CD4-positive, alpha-beta T cell treated with Interferon alpha-2 for 1 hour (primary cell): ENCODE measurements around the gene OR13J1.
"Not testable (repeated sequence)": the region's sequence is repeated elsewhere in the genome, so short reads cannot be mapped to it uniquely, and the experiment has no call there.

Experiments used
- DNase-seq, 2 donors: peaks; one replicate each; pipeline ENCODE4 v3.0.0-alpha.2; 2020 to 2022

Gene OR13J1, protein sequence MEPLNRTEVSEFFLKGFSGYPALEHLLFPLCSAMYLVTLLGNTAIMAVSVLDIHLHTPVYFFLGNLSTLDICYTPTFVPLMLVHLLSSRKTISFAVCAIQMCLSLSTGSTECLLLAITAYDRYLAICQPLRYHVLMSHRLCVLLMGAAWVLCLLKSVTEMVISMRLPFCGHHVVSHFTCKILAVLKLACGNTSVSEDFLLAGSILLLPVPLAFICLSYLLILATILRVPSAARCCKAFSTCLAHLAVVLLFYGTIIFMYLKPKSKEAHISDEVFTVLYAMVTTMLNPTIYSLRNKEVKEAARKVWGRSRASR

DNA sequence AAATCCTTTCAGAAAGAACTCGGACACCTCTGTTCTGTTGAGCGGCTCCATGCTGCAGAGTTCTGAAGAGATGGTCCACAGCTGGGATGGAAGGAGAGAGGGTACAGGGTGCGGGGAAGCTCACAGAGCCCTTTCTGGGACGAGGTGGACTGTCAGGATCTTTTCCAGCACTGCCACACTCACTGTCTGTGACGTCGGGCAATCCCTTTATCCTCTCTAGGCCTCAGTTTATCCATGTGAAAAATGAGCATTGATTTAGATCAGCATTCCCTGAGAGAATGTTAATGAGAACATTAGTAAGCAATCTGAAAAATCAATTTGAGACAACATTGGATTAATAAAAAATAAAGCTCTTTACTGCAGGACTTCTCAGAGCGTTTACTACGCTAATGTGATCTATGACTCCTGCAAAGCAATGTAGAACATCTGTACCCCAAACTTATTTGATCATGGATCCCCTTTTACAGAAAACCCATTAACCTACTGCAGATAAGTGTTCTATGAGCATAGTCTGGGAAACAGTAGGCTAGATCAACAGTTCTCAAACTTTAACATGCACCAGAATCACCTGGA, at the start of gene OR13J1:
OR13J1 (minus strand) TSS at position 51 of the 573 bp plus-strand sequence; CDS start at position 51, 0 bp downstream.
- DNase-seq = no peak

DNA sequence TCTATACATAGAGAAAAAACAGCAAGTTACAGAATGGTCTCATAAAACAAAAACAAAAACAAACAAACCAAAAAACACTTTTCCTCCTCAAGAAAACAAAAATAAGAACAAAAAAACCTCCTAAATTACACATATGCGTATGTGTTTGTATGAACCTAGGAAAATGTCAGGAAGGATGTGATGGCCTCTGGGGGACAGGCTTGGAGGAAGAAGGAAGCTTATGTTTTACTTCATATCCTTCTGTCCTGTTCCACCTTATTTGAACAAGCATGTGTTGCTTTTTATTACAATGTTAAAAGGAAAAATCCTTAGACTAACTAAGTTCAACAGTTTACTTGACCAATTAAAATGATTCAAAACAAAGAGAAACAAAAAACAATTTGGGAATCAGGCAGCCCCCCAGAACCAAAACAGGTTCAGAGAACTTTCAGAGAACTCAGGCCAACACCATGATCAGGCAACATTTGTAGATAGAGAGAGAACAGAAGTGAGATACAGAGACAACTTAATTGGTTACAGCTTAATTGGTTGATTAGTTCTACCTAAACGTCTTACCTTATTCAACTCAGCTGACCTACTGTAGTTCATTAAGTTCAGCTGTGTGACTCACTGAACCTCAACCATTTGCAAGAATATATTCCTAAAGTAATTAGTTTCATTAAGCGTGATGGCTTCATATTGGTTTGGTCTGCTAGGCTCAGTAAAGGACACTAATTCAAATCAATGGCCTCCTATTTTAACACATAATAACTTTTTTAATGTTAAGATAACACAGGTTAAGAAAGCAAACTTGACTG, 49.2 kb upstream of the OR13J1 start:
- no peak for DNase-seq

DNA sequence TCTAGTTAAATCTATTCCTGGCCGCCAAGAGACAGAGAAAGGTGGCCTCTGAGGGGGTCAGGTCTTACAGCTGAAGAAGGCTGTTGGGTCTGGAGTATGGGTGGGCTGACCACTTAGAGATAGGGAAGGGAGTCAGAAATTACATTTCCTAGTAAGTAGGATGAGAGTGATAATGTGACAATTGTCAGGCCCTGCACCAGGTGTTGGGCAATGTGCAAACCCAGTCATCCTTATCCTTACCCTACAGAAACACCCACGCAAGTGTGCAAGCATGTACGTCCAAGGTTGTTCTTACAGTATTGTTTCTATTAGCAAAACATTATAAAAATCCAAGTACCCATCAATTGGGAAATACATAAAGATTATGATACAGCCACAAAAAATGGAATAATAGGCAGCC, 48.6 kb upstream of the OR13J1 start:
- no peak for DNase-seq

DNA sequence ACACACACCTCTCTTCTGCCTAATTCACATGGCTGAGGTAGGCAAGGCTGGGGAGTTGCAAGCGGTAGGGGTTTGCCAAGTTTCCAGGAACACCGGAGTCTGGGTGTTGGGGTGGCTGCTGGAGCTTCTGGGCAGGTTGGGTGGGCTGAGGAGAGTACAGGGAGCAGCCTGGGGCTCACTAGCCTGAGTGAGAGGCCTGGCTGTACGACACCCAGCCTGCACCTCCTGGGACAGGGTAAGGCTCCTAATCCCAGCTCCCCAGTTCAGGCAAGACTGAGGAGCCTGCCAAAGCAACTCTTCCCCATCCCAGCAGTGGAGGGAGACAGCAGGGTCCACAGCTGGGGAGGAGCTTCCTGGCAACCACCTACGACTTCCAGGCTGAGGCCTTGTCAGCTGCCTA, 47.1 kb upstream of the OR13J1 start:
- DNase-seq = no peak

DNA sequence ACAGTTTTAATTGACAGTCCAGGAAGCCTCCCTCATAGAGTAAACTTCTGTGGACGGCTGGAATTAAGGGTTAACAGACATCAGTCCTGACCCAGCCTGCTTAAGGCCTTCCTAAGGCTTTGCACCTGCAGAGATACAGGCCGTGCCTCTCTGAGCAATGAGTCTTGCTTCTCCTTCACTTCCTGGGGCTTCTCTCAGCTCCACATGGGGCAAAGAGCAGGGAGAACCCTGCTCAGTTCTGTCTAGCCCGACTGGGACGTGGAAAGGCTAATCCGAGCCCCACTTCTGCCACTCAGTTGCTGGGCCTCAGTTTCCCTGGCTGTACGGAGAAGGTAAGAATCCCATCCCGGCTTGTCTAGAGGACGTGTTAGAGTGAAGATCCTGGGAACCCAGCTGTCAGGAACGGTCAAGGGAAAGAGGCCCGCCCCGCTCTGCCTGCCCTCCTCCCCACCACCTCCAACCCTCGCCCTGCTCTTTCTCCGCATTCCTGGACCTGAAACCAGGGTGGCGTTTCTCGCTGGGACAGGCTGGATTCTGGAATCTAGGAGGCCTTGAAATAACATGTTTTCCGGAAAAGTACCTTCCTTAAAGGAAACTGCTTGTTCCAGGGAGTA, 45.6 kb upstream of the OR13J1 start:
- DNase-seq = no peak

DNA sequence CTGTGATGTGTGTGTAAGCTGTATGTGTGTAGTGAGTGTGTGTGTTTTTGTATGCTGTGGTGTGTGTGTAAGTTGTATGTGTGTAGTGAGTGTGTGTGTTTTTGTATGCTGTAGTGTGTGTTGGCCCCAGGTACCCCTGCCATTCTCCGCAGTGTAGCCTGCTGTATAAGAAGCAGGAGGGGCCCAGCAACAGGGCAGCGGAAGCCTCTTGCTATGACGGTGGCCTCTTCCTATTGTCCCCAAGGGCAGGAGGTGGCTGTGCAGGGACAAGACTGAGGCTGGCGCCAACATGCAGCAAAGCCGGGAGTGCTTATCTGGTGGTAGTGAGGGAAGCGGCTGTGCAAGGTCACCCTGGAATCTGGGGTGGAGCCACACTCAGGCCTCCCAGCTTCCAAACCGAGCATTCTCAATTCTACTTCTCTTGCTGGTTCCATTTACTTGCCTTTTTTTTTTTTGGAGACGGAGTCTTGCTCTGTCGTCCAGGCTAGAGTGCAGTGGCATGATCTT, 44.2 kb upstream of the OR13J1 start:
- peak; percentile 9 to 43 for DNase-seq

DNA sequence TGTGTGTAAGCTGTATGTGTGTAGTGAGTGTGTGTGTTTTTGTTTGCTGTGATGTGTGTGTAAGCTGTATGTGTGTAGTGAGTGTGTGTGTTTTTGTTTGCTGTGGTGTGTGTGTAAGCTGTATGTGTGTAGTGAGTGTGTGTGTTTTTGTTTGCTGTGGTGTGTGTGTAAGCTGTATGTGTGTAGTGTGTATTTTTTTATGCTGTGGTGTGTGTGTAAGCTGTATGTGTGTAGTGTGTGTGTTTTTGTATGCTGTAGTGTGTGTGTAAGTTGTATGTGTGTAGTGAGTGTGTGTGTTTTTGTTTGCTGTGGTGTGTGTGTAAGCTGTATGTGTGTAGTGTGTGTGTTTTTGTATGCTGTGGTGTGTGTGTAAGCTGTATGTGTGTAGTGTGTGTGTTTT, 43.2 kb upstream of the OR13J1 start:
- DNase-seq = not testable (repeated sequence)

DNA sequence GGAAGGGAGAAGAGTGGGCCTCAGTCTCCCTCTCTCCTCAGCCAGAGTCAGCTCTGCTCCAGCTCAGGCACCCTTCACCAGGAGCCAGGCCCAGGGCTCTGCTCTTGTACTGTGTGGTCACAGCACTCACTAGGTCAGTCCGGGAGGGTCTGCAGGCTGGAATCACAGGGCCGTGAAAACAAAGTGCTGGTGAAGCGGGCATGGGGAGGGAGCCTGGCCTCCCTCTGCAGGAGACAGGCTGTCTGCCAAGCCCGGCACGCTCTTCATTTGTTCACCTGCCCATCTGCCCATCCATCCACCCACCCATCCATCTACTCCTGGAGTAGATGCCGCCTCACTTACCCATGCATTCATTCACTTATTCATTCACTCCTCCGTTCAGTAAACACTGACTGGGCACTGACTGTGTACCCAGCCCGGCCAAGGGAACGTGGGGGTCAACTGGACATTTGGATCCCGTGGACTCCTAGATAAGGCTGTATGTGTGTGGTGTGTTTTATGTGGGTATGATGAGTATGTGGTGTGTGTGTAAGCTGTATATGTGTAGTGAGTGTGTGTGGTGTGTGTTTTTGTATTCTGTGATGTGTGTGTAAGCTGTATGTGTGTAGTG, 42.7 kb upstream of the OR13J1 start:
- no peak for DNase-seq

DNA sequence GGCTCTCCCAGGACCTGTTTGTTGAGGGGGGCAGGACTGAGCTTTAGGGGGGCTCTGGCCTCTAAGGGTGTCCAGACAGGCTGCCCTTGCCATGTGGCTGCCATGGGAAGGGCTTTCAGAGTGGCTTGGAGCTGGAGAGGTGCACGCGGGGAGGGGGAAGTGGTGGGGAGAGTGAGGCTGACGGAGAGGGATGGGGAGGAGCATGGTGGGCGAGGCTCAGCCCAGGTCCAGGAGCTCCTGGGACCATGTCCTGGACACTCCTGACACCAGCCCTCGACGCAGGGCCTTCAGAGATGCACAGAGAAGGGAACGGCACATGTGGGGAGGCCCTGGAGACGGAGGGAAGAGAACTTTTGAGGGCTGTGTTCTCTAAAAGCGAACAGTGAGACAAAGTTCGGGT, 41.5 kb upstream of the OR13J1 start:
- no peak for DNase-seq

DNA sequence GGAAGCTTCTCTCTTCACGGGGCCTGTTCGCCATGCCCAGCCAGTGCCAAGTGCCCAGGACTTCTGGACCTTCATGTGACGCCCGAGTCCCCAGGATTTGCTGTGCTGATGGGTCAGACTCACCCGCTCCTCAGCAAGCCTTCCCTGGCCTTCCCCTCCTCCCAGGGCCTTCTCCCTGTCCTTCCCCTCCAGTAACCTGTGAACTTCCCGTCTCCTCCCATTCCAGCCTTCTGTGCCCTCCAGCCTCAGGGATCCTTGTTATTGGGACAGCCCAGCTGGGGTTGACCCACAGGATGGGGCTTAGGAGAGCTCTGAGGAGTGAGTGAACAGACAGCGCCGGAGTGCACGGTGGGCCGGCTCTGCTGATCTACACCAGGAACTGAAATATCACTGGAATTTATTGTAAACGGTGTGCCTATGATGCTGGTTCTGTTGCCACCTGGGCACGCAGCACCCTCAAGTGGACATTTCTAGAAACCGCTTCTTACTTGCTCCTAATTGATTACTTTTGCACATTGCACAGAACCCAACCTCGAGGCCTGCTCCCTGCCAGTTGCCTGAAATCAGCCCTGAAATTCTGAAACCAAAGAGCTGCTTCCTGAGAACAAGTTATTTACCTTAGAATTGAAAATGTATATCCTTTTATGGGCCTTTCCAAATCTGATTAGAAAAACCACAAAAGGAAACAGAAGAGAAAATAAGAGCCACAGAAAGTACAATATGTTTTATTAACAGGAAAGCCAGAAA, 40.6 kb upstream of the OR13J1 start:
- peak; percentile 46 to 73 for DNase-seq

DNA sequence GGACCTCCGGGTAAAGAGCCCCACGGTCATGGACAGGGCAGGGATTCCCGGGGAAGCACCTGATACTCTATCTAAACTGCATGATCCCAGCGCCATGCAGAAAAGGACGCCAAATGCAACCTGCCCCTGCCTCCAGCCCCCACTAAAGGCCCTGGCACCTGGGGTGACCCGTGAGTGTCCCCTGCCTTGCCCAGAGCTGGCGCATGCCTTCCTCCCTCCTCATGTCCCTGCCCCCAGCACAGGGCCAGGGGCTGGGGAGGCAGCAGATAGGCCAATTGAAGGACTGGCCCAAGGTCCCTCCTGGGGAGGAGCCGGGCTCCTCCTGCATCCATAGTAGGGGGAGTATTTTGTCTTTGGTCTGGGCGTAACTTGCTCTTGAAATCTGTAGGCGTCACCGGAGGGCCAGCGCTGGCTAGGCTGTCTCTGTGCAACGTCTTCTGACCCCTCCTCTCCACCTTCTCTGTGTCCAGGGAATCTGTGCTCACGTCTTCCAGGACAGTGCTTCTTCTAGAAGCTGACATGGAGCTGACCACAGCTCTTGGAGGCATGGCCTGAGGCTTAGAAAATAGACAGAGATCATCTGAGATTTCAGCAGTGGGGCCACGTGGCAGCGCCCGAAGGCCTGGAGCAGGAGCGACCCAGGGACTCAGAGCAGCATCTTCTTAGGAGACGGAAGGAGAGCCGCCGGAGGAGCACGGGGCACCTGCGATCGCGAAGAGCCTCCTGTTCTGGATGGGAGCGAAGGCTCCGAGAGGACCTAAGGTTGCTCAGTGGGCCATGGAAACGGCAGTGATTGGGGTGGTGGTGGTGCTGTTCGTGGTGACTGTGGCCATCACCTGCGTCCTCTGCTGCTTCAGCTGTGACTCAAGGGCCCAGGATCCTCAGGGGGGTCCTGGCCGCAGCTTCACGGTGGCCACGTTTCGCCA, 39.7 kb upstream of the OR13J1 start:
- no peak for DNase-seq

DNA sequence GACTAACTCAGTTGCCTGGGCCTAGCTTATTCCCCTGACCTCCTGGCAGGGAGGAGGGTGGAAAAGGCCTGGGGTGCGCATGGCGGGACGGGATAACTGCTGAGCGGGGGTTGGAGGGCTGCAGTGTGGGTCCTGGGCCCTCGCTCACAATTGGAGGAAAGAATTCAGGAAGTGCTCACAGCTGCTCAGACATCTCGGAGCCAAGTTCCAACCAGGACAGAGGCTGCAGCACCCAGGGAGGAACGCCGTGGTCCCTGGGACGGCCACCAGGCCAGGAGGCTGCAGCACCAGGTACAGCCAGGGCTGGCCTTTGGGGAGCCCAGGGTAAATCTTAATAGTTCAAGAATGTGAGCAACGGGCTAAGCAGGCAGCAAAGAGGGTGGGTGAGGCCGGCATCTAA, 39.1 kb upstream of the OR13J1 start, which contains the start of gene SPAAR:
SPAAR (plus strand) TSS at position 217 of the 400 bp plus-strand sequence. CDS start 974 bp downstream, outside the sequence.
- no peak for DNase-seq

DNA sequence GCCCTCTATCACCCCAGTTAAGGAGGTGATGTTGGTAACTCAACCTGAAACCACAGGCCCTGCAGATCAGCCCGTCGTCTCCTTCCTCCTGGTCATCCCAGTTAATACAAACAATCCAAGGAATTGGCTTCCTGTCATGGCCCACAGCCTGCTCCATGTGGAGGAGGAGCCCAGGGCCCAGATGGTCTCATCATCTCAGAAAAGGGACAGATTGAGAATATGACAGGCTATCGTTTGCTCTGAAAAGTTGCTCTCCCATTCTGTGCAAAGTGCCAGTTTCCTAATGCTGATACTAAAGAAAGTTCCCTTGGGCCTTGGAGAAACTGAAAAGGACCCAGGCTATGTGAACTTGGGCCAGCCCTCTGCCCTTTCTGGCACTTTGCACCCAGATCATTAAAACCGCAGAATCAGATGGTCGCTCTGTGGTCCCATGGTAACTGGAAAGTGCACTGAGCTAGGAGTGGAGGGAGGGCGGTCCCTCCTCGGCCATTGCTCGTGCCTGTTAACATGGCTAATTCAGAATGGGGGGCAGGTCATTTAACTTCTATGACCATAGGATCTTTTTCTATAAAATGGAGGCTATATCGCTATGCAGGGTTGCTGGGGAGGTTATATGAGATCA, 38.4 kb upstream of the OR13J1 start:
- no peak for DNase-seq

DNA sequence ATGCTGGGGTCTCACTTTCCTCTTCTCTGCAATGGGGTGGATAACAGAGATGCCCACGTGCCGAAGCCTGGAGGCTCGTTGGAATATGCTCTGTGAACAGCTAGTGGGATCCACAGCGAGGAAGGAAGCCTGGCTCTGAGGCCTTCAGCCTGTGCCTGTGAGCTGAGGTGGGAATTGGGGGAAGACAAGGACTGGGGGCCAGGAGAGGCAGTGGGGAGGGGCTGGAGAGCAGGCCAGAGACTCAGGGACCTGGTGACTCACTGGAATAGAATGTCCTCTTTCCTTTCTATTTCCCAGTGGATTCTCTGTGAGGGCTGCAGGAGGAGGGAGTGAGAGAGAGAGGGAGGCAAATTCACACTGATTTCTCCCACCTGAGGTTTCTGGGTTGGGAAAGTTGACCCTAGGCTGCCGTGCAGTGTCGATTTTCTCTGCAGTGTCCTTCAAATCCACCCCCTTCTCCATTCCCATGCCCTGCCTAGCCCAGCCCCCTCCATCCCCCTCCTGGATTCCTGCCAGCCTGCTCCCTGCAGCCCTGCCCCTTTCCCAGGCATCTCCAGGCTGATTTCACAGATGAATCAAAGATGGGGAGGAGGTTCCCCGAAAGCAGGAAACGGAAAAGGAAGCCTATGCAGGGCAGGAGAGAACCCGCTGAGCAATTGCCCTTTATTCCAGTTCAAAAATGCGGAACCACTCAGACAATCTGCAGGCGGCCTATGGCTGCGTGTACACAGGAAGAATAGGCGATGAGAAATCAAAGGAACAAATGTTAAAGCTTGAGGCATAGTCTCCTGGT, 37.7 kb upstream of the OR13J1 start:
- DNase-seq = peak; percentile 22 to 24

DNA sequence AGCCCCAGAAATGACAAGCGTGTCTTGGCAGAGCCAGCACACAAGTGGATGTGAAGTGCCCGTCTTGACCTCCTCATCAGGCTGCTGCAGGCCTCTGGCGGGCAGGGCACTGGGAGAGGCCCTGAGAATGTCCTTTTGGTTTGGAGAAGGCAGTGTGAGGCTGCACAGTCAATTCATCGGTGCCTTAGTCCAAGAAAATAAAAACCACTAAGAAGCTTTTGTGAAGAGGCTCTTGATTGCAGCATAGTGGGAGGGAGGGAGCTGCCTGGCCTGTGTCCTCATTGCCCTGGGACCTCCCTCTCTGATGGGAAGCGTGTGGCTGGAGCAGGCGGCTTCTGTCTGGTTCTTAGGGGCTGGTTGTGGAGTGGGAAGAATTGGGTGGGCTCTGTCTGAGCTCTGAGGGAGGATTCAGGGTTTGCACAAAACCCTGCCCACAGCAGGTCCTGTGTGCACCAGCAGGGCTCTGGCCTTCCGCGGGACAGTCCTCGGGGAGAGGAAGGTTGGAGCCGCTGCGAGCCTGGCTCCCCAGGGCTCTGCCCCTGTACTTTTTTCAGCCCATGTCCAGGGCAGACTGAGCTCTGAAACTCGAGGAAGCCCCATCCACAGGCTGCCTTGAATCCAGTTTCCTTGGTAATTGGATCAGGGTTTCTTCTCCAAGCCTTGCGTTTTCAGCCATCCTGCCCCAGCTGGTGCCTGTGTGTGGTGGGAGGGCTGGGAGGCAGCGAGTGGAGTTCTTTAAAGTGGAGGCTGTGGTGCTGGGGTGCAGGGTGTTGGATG, 36.9 kb upstream of the OR13J1 start:
- DNase-seq = no peak

DNA sequence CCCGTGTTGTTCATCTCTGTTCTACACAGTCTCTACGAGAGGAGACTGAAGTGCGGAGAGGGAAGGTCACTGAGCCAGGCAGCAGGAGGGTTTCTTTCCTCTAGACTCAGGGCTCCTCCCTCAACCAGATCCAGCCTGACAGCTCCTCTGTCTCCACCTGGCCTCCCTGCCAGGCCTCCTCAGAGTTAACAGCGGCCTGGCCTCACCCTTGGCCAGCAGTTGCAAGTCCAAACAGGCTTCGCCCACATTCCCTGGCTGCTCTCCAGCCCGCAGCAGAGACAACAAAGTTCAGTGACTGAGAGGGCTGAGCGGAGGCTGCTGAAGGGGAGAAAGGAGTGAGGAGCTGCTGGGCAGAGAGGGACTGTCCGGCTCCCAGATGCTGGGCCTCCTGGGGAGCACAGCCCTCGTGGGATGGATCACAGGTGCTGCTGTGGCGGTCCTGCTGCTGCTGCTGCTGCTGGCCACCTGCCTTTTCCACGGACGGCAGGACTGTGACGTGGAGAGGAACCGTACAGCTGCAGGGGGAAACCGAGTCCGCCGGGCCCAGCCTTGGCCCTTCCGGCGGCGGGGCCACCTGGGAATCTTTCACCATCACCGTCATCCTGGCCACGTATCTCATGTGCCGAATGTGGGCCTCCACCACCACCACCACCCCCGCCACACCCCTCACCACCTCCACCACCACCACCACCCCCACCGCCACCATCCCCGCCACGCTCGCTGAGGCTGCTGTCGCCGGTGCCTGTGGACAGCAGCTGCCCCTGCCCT, 35.9 kb upstream of the OR13J1 start, which contains the start of gene HRCT1:
HRCT1 (plus strand) TSS at position 291 of the 768 bp plus-strand sequence; CDS start at position 377, 86 bp downstream.
- DNase-seq = no peak

DNA sequence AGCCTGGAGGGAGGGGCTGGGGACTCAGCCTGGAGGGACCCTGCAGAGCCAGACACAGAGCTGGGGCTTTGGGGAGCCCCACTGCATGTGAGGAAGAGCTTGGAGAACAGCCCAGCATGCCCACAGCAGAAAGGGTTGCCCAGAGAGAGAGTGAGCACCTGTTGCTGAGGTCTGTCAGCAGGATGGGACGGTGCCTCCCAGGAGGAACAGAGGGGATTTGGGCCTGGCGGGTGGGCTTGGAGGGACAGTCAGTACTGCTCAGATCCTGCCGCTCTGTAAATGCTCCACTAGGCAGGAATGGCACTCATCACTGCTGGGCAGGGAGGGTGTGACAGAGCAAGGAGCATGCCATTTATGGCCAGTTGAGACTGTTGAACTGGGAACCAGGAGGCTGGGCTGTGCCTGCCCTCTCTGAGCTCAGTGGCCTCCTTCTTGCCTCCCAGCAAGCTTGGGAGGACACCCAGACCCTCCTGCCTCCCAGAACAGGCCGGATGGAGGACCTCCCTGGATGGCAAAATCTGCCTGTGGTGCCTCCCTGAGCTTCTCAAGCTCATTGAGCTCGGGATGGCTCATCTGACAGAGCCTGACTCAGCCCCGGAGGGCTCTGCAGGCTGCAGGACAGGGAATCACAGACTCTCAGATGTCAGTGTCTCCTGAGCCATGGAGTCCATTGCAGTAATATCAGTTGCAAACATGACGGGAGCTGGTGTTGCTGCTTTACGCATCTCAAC, 35.0 kb upstream of the OR13J1 start:
- no peak for DNase-seq
